ENCODE measurements around the gene BYSL.

- TF ChIP-seq POLR2A (IDR thresholded peaks at IDR 0.05): no peak
- no peak for TF ChIP-seq CTCF (IDR thresholded peaks at IDR 0.05)
These were observed 49.2 kb upstream of the BYSL start for GRCh38 chr6:41872147-41872546.
